Activated T-cell treated with anti-CD3 and anti-CD28 coated beads, Interleukin-2, amount 50 U/mL, for 24 hours (primary cell): Measurements from ENCODE around the gene PTGER4.

Source experiments
- DNase-seq: peaks from one replicate; pipeline ENCODE4 v3.0.0-alpha.2; 2020
- H3K27ac Mint-ChIP-seq: 2 replicates; pipeline ENCODE4 v1.8.0; 2020; ENCODE audit warnings: mild to moderate bottlenecking, mixed read lengths
- H3K27me3 Mint-ChIP-seq: 2 replicates; pipeline ENCODE4 v1.8.0; 2020; ENCODE audit warnings: mixed read lengths
- H3K36me3 Mint-ChIP-seq: 2 replicates; pipeline ENCODE4 v1.8.0; 2020; ENCODE audit warnings: low read depth, mixed read lengths
- H3K4me1 Mint-ChIP-seq: 2 replicates; pipeline ENCODE4 v1.8.0; 2020; ENCODE audit warnings: low read depth, mixed read lengths
- H3K4me3 Mint-ChIP-seq: 2 replicates; pipeline ENCODE4 v1.8.0; 2020; ENCODE audit warnings: mild to moderate bottlenecking, moderate library complexity, mixed read lengths
- H3K9me3 Mint-ChIP-seq: 2 replicates; pipeline ENCODE4 v1.8.0; 2020; ENCODE audit warnings: mixed read lengths

The PTGER4 gene

DNA sequence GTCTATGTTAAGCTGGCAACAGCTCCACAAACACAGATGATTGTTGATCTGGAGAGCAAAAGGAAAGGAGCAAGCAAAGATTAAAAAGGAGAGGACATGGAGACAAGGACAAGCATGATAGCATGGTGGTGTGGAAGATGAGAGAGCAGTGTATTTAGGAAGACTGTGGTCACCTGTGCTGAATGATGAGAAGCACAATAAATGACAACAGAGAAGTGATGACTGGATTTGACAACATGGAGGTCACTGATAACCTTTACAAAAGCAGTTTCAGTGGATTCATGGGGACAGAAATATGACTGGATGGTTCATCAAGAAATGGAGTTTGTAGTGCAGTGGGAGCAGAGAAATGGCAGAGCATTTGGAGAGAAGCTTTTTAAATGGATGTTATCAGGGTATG, 55.9 kb downstream of the PTGER4 start:
- peaks cover 35% of the 10 kb centered on the region for H3K4me1 Mint-ChIP-seq
- DNase-seq: no peak
- H3K4me3 Mint-ChIP-seq: no peak overlapping the region
- peak overlapping the region; percentile 22 for H3K27ac Mint-ChIP-seq
- peaks cover 36% of the 10 kb centered on the region for H3K36me3 Mint-ChIP-seq
- H3K27me3 Mint-ChIP-seq: no peaks in the 10 kb centered on the region
- no peaks in the 10 kb centered on the region for H3K9me3 Mint-ChIP-seq

DNA sequence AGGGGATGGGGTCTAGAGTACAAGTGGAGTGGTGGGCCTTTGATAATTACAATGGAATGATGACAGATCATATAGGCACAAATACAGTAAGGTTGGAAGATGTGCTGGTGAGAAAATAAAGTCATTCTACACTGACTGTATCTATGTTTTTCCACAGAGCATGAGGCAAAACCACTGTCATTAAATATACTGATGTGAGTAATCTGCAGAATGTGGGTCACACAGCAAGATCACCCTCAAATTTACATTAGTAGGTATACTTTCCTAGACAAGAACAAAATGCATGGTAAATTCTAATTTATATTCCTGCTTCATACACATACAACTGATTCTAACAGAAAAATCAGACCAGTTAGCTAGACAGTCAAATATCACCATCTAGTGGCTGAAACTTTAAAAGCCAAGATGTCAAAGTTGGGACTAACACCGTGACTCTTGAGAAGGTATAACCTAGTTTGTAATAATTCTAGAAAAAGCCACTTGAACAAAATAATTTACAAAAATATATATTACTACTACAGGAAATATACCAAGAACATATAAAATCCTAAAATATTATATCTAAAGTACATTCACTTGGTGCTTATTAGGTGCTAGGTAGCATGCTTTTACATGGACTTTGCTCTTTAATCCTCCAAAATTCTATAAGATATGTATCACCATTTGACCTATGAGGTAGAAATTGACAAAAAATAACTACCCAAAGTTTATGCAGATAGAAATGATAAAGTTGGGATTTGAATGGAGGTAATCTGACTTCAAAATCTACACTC, 56.6 kb downstream of the PTGER4 start:
- no peak for DNase-seq
- peaks cover 31% of the 10 kb centered on the region for H3K4me1 Mint-ChIP-seq
- H3K36me3 Mint-ChIP-seq: peaks cover 41% of the 10 kb centered on the region
- no peak overlapping the region for H3K4me3 Mint-ChIP-seq
- H3K27me3 Mint-ChIP-seq: no peaks in the 10 kb centered on the region
- peak overlapping the region; percentile 22 for H3K27ac Mint-ChIP-seq
- H3K9me3 Mint-ChIP-seq: peaks cover 2% of the 10 kb centered on the region

DNA sequence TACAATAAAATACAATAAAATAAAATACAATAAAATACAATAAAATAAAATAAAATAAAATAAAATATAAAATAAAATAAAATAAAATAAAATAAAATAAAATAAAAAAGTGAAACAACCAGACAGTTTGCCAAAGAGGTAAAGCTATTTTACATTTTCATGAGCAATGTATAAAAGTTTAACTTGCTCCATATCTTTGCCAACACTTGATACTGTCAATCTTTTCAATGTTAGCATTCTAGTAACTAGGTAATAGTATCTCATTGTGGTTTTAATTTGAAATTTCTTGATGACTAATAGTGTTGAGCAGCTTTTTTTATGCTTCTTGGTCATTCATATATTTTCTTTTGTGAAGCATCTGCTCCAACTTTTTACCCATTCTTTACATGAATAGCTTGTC, 58.8 kb downstream of the PTGER4 start:
- Mint-ChIP-seq H3K4me1 (peaks cover 32% of the 10 kb centered on the region), H3K36me3 (peaks cover 47% of the 10 kb centered on the region), H3K27me3 (no peaks in the 10 kb centered on the region), H3K4me3 (no peak overlapping the region), H3K27ac (no peak overlapping the region), H3K9me3 (peaks cover 2% of the 10 kb centered on the region)
- DNase-seq: no peak
